RWPE1 (cell line): ENCODE data around the gene NXPE1.

ENCODE experiments used
- CTCF ChIA-PET: fragments of 350-600 bp; sonication (Branson Sonifier 250); formaldehyde crosslinking; extraction: SDS; loops from one replicate; lab custom pipeline; 2021; lab: Yijun Ruan, JAX
- POLR2A ChIA-PET: fragments of 400-600 bp; formaldehyde crosslinking; extraction: SDS; loops from one replicate; lab custom pipeline; 2020; ENCODE audit warnings: antibody characterized with exemption; ENCODE audit not compliant: low non-redundant PET; lab: Yijun Ruan, JAX
- DNase-seq: peaks from one replicate; pipeline ENCODE4 v3.0.0; 2012; ENCODE audit warnings: low spot score
- H3K27ac ChIP-seq: fragments of 450-650 bp; 2 replicates; pipeline ENCODE4 v1.5.1; 2017
- TF ChIP-seq, protein P1 (sequence below): fragments of 450-650 bp; conservative IDR thresholded peaks from 2 replicates; pipeline ENCODE4 v1.5.1; 2017; ENCODE audit warnings: low read depth, mild to moderate bottlenecking

The NXPE1 gene

DNA sequence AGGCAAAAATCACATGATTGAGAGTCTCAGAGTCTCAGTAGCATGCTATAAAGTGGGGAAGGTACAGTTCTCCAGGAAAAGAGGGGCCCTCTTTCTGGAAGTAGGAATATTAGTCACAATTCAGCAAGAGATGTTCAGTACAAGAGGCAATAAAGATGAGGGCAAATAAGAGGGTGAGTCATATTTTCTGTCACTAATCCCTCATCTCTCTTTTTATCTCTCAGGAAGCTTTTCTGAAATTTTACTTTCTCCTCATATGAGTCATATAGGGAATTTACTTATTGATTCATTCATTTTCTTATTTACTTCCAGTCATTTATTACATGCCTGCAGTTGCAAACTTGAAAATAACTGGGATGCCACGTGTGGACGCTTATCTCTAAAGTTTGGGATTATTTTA lies 3.4 kb upstream of the NXPE1 start:
- CTCF ChIA-PET: interaction anchor here (0.5 kb wide), 1 partner anchor 188 kb away, joined by 4 read pairs; no protein-coding TSS in a partner anchor
- POLR2A ChIA-PET: no interaction called here
- DNase-seq: peak; percentile 26
- TF ChIP-seq, protein P1, sequence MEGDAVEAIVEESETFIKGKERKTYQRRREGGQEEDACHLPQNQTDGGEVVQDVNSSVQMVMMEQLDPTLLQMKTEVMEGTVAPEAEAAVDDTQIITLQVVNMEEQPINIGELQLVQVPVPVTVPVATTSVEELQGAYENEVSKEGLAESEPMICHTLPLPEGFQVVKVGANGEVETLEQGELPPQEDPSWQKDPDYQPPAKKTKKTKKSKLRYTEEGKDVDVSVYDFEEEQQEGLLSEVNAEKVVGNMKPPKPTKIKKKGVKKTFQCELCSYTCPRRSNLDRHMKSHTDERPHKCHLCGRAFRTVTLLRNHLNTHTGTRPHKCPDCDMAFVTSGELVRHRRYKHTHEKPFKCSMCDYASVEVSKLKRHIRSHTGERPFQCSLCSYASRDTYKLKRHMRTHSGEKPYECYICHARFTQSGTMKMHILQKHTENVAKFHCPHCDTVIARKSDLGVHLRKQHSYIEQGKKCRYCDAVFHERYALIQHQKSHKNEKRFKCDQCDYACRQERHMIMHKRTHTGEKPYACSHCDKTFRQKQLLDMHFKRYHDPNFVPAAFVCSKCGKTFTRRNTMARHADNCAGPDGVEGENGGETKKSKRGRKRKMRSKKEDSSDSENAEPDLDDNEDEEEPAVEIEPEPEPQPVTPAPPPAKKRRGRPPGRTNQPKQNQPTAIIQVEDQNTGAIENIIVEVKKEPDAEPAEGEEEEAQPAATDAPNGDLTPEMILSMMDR: no peak
- H3K27ac ChIP-seq: no peak overlapping the region

DNA sequence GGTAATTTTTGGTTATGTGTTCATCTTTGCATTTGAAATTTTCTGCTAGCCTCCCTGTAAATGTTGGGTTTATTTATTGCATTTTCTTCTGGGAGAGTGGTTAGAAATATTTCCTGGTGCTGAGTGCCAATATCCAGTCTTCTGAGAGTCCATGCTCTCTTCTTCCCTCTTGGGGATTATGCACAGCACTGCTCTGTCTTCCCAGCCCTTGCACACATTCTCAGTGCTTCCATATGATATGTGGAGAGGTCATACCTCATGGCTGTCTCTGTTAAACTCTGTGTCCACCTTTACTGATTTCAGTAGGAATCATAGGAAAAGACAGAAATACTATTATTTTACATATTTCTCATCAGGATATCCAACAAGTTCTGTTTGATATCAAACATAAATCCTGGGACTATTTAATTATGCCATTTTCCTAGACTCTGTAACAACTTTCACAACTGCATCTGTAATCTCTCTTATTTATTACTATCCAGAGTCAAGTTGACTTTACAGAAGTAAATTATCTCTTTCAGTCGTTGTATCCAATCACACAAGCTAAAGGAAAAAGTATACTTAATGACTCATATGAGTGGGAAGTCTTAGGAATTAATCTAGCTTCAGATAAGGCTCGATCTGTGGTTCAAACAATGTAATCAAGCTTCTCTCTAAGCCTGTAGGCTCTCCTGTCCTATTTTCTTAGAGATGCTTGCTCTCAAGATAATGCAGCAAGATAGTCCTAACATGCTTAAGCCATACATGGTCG lies 2.7 kb upstream of the NXPE1 start:
- no peak overlapping the region for H3K27ac ChIP-seq
- POLR2A ChIA-PET: no interaction called here
- CTCF ChIA-PET: interaction anchor here (0.5 kb wide), 1 partner anchor 187 kb away, joined by 4 read pairs; no protein-coding TSS in a partner anchor
- TF ChIP-seq, protein P1: no peak
- no peak for DNase-seq

DNA sequence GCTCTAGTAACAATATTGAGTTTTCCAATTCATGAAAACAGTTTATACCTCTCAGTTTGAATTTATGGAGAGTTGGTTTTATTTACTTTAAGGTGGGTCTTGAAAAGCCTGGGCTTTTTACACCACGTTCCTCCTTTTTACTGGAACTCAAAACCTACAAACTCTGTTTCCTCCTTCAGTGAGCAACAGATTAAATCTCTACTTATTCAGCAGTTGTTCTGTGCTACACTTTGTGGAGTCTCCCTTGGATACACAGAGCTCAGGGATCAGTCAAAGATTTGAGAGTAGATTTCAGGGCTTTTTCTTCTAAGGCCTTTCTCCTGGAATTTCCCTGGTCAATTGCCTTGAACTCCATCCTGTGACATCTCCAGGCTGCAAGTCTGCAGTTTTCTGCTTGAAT lies 3.5 kb downstream of the NXPE1 start:
- CTCF ChIA-PET: no interaction called here
- TF ChIP-seq, protein P1: no peak
- POLR2A ChIA-PET: no interaction called here
- no peak overlapping the region for H3K27ac ChIP-seq
- DNase-seq: no peak

DNA sequence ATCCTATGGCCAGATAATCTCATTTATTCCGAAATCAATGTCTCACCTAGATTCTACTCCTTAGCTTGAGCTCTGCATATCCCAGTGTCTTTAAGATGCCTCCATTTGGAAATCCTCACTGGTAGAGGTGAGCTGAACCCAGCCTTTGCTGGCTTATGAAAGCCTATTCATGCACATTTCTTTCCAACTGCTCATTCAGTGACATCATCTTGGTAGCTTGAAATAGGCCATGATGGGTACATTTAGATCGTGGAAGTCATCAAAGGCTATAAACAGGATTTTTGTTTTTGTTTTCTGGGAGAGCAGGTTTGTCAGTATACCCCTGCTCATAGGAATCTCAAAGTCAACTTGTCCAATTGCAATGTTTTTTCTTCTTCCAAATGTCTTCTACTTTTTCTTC lies 6.0 kb downstream of the NXPE1 start:
- TF ChIP-seq, protein P1: no peak
- ChIA-PET CTCF (no interaction called here), POLR2A (no interaction called here)
- H3K27ac ChIP-seq: no peak overlapping the region
- no peak for DNase-seq

DNA sequence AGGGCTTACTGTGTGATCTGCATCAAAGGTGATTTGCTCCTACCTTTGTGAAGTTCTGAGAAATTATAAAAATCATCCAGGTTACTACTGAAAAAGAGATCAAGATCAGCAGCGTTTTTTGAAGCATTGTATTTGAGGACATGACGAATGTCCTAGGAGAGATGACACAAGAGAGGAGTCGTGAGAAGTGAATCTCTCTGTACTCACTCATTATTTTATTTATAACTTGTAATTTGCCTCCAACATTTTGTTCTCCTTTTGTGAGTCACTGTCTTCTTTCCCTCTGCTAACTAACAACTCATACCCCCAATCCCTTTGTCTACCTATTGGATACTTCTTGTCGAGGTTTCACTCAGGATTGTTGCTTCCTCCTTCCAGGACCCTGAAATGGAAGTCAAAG lies 8.6 kb downstream of the NXPE1 start:
- POLR2A ChIA-PET: no interaction called here
- CTCF ChIA-PET: no interaction called here
- no peak for DNase-seq
- H3K27ac ChIP-seq: no peak overlapping the region
- TF ChIP-seq, protein P1: no peak

DNA sequence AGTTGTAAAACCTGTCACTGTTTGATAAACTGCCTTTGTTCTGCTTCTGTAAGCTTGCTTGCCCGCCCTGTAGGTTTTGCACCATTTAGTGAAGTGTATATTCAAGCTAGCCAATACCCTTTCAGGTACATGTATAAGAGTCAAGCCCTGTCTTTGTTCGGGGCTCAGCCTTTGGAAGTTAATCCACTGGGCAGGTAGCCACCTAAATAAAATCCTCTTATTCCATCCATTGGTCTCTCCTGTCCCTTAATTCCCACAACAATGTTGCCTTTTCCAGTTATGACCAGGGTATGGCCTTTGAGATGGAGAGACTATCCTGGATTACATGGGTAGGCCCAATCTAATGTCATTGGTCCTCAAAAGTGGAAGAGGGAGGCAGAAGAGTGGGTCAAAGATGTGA lies 34.0 kb downstream of the NXPE1 start:
- TF ChIP-seq, protein P1: no peak
- DNase-seq: no peak
- ChIA-PET CTCF (no interaction called here), POLR2A (no interaction called here)
- H3K27ac ChIP-seq: no peak overlapping the region
